IPS-20b (cell line): ENCODE measurements around the gene DDX42.
"Not testable (repeated sequence)": the region's sequence is repeated elsewhere in the genome, so short reads cannot be mapped to it uniquely, and the experiment has no call there.

Experiments
- H3K27ac ChIP-seq: one replicate; pipeline ENCODE4 v1.5.1; 2013; ENCODE audit warnings: low read length
- H3K27me3 ChIP-seq: 2 replicates; pipeline ENCODE4 v1.6.1; 2013; ENCODE audit warnings: mild to moderate bottlenecking, low read length, inconsistent platforms; ENCODE audit not compliant: insufficient read depth
- H3K36me3 ChIP-seq: 2 replicates; pipeline ENCODE4 v1.6.1; 2013; ENCODE audit warnings: low read depth, mild to moderate bottlenecking, inconsistent platforms, low read length, moderate library complexity; ENCODE audit not compliant: insufficient read depth
- H3K4me1 ChIP-seq: 2 replicates; pipeline ENCODE4 v1.6.1; 2013; ENCODE audit warnings: mild to moderate bottlenecking, control low read depth, inconsistent platforms, low read length, moderate library complexity; ENCODE audit not compliant: insufficient read depth
- H3K4me3 ChIP-seq: 2 replicates; pipeline ENCODE4 v1.5.1; 2013; ENCODE audit warnings: mild to moderate bottlenecking, low read length, inconsistent platforms
- H3K9ac ChIP-seq: 2 replicates; pipeline ENCODE4 v1.6.1; 2013; ENCODE audit warnings: low read depth, mild to moderate bottlenecking, inconsistent platforms, low read length, moderate library complexity
- H3K9me3 ChIP-seq: 2 replicates; pipeline ENCODE4 v1.6.1; 2013; ENCODE audit warnings: mild to moderate bottlenecking, low read depth, low read length, inconsistent platforms; ENCODE audit not compliant: insufficient read depth

Gene DDX42

GRCh38 chr17:63866625-63867024, 92.7 kb downstream of the DDX42 start:
- H3K4me1 ChIP-seq, H3K27ac ChIP-seq, H3K4me3 ChIP-seq, H3K9ac ChIP-seq, H3K9me3 ChIP-seq, H3K36me3 ChIP-seq, H3K27me3 ChIP-seq: not testable (repeated sequence)
